Panc1 (cell line): Measurements from ENCODE around the gene CYFIP2. TPM values are rescaled to one million over a fixed set of nuclear protein-coding genes. Genes with fewer than 3 reads are reported as not detected.
A peak's percentile ranks its signal among the peaks of the same experiment; 100 is the strongest.

Source experiments
- ATAC-seq: fragments of 200-7000 bp; cut with Tn5 transposase; 2 replicates; pipeline ENCODE4 v1.9.1; 2020; ENCODE audit warnings: mild to moderate bottlenecking, moderate library complexity
- BruUV-seq: library from RNA; stranded (reverse); fragments of 400-500 nt; replicated peaks from 2 replicates; lab custom pipeline; 2021; lab: Mats Ljungman, UMichigan
- CTCF ChIA-PET: fragments of 300-600 bp; sonication (Branson Sonifier 250); formaldehyde crosslinking; loops from one replicate; lab custom pipeline; 2022; ENCODE audit warnings: antibody characterized with exemption; lab: Charles Lee
- POLR2A ChIA-PET: fragments of 300-600 bp; sonication (Branson Sonifier 250); formaldehyde crosslinking; loops from one replicate; lab custom pipeline; 2022; ENCODE audit warnings: antibody characterized with exemption; lab: Charles Lee
- DNase-seq: peaks from one replicate; pipeline ENCODE4 v3.0.0-alpha.2; 2010; ENCODE audit warnings: low read depth, low spot score
- H3K27ac ChIP-seq: 2 replicates; pipeline ENCODE4 v1.5.1; 2011; ENCODE audit warnings: mild to moderate bottlenecking, low read length, inconsistent platforms
- H3K27me3 ChIP-seq: fragments of 200-500 bp; sonication (Bioruptor generic); 2 replicates; pipeline ENCODE4 v1.6.0; 2014; ENCODE audit warnings: low read length, inconsistent platforms; ENCODE audit not compliant: control insufficient read depth, insufficient read depth
- H3K36me3 ChIP-seq: fragments of 200-500 bp; sonication (Bioruptor generic); 2 replicates; pipeline ENCODE4 v1.5.1; 2014; ENCODE audit warnings: inconsistent platforms, mild to moderate bottlenecking, low read length, moderate library complexity; ENCODE audit not compliant: control insufficient read depth, insufficient read depth
- H3K4me1 ChIP-seq: 2 replicates; pipeline ENCODE4 v1.5.1; 2011; ENCODE audit warnings: inconsistent platforms, mild to moderate bottlenecking, low read length, moderate library complexity; ENCODE audit not compliant: control insufficient read depth, insufficient read depth
- H3K4me3 ChIP-seq, 2 experiments: 2 replicates each; pipeline ENCODE4 v1.5.1; 2011 to 2012; ENCODE audit warnings: low read depth in 2 of 2, low read length in 2 of 2, mild to moderate bottlenecking in 2 of 2, inconsistent platforms in 1 of 2, moderate library complexity in 1 of 2
- H3K9me3 ChIP-seq: fragments of 200-500 bp; sonication (Bioruptor generic); 2 replicates; pipeline ENCODE4 v1.5.1; 2014; ENCODE audit warnings: low read depth, mild to moderate bottlenecking, inconsistent platforms, low read length, moderate library complexity; ENCODE audit not compliant: control insufficient read depth, insufficient read depth
- CTCF ChIP-seq: fragments of 450-650 bp; IDR thresholded peaks from 2 replicates; pipeline ENCODE4 v1.5.1; 2017; ENCODE audit warnings: mild to moderate bottlenecking
- POLR2AphosphoS5 ChIP-seq: IDR thresholded peaks from 2 replicates; pipeline ENCODE4 v1.6.1; 2012; ENCODE audit warnings: mild to moderate bottlenecking, low read depth, low read length, moderate library complexity
- REST ChIP-seq, 2 experiments: IDR thresholded peaks; 2 replicates each; pipeline ENCODE4 v1.6.1; 2011 to 2012; ENCODE audit warnings: low read depth in 2 of 2, control low read depth in 1 of 2, low read length in 1 of 2, mild to moderate bottlenecking in 1 of 2, moderate library complexity in 1 of 2; ENCODE audit not compliant: insufficient read depth in 1 of 2
- SIN3A ChIP-seq: IDR thresholded peaks from 2 replicates; pipeline ENCODE4 v1.6.1; 2012; ENCODE audit warnings: low read depth, mild to moderate bottlenecking, low read length, moderate library complexity, borderline replicate concordance; ENCODE audit not compliant: insufficient read depth
- TCF7L2 ChIP-seq: IDR thresholded peaks from 2 replicates; pipeline ENCODE4 v1.6.1; 2011; ENCODE audit warnings: mild to moderate bottlenecking, low read depth, low read length, inconsistent platforms
- in situ Hi-C: cut with HindIII; loops from 2 replicates; pipeline ENCODE4 v1.10.0; 2016; ENCODE audit warnings: low sequenced_read_pairs, low pct_unique_long_range_greater_than_20kb
- intact Hi-C: fragments of 100-400 bp; cut with micrococcal nuclease; formaldehyde crosslinking; loops from one replicate; pipeline ENCODE4 v1.10.0; 2022; ENCODE audit not compliant: unreplicated experiment
- total RNA-seq: library from RNA; stranded (reverse); gene quantifications from one replicate; pipeline ENCODE4 v1.2.1, GENCODE V29; 2021; ENCODE audit not compliant: unreplicated experiment

CYFIP2 gene
- total RNA-seq, 1 experiment from 2014 or later: 0.80 TPM

- Histone ChIP-seq H3K27ac (no peak overlapping the region), H3K27me3 (no peaks in the 10 kb centered on the region), H3K9me3 (no peaks in the 10 kb centered on the region), H3K4me3 (no peak overlapping the region), H3K4me1 (no peaks in the 10 kb centered on the region), H3K36me3 (no peaks in the 10 kb centered on the region)
- TF ChIP-seq REST (IDR thresholded peaks at IDR 0.05; ENCODE audit: insufficient read depth in 1 of 2, low read depth in 2 of 2, low read length in 1 of 2) (no peak), TCF7L2 (no peak), CTCF (peak; percentile 8), SIN3A (no peak), POLR2AphosphoS5 (no peak)
- ChIA-PET CTCF (no interaction called here), POLR2A (no interaction called here)
- DNase-seq: no peak
- in situ Hi-C loops: no loop called here
- BruUV-seq: no TSS peak
- intact Hi-C loops: no loop called here
- peak; percentile 68; the same call in 1 of the 2 replicates for ATAC-seq
These were observed 112.6 kb downstream of the CYFIP2 start for GRCh38 chr5:157378509-157378908.

GRCh38 chr5:157379983-157380382 is 114.1 kb downstream of the CYFIP2 start:
- Histone ChIP-seq H3K4me3 (no peak overlapping the region), H3K4me1 (no peaks in the 10 kb centered on the region), H3K27me3 (no peaks in the 10 kb centered on the region), H3K9me3 (no peaks in the 10 kb centered on the region), H3K27ac (no peak overlapping the region), H3K36me3 (no peaks in the 10 kb centered on the region)
- BruUV-seq: no TSS peak
- intact Hi-C loops (no loop called here), in situ Hi-C loops (no loop called here)
- DNase-seq (no peak), ATAC-seq (no peak)
- POLR2A ChIA-PET: no interaction called here
- CTCF ChIA-PET: no interaction called here
- TF ChIP-seq REST (IDR thresholded peaks at IDR 0.05; ENCODE audit: insufficient read depth in 1 of 2, low read depth in 2 of 2, low read length in 1 of 2) (no peak), TCF7L2 (no peak), POLR2AphosphoS5 (no peak), CTCF (no peak), SIN3A (no peak)
